T-helper 1 cell (primary cell): ENCODE measurements around the gene NPB.
"Not testable (repeated sequence)": the region's sequence is repeated elsewhere in the genome, so short reads cannot be mapped to it uniquely, and the experiment has no call there.

Experiments
- DNase-seq, 5 donors: peaks; one replicate each; pipeline ENCODE4 v3.0.0-alpha.2; 2012 to 2020

NPB gene

DNA sequence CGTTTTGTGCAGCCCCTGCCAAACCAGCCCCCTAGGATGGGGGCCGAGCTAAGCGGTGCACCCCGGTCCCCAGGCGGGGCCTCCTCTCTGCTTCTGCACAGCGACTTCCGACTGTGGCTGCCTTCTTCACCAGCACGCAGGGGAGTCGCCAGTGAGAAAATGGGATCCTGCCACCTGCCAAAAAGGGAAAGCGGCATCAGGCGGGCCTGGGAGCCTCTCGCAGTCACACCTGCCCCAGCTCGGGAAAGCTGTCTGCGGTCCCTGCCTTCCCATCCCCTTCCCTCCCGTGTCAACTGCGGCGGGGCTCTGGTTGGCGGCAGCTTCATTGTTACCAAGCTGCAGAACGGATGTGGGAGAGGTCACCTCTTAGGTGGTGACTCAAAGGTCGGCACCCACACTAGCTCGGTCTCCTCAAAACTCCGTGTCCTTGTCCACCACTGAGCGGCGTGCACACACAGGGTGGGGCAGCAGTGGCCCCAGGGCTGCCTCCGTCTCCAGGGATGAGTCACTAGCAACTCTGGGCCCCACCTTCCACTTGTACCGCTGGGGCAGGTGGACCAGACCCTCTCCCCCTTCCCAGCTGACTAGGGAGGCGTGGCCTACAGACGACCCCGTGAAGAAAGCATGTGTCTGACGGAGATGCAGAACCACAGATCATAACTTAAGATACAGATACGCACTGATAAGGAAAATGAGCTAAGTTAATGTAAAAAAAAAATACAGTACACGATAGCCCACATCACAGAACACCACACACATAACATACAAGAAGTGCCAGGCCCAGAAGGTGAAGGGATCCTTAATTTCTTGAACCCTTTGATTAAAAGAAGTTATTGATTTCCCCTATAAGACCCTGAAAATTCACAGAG is 10.6 kb downstream of the NPB start:
- no peak for DNase-seq

DNA sequence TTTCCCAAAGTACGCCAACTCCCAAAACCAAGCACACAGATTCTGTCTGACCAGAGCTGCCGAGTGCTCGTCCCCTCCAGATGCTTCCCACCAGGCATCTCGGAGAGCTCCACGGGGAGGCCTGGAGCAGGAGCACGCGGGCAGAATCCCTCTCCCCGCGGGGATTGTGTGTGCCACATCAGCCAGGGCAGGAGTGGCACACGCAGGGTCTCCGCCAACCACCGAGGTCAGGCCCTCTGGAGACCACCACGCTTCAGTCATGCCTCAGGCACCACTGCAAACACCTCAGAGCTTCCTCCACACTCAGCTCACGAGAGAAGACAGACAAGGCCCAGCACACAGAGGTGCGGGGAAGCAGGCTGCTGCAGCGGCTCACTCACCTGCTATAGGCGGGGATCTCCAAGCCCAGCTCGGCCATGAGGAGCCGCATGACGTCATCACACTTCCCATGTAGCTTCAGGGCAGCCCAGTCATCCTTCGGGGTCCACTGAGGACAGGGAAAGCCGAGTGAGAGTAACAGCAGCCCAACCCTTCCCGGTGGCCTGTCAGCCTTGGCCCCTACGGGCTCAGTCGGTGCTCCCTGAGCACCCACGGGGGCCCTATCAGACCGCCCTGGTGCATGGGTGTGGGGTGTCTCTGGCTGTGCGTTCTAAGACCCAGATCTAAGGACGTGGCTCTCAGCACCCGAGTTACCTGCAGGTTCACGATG is 11.5 kb downstream of the NPB start:
- DNase-seq: no peak

GRCh38 chr17:81914103-81914850 is 12.2 kb downstream of the NPB start:
- no peak for DNase-seq

- DNase-seq: no peak
Observed at GRCh38 chr17:81915331-81915730, 13.3 kb downstream of the NPB start.

- DNase-seq: no peak
Observed at GRCh38 chr17:81916234-81917001, 14.4 kb downstream of the NPB start.

- DNase-seq: peak; percentile 73 to 86 (median 82)
Observed at GRCh38 chr17:81917565-81918332, 15.7 kb downstream of the NPB start, which contains the start of gene SIRT7. SIRT7 (minus strand) TSS chr17:81918176; CDS start chr17:81918131, 45 bp downstream.

- DNase-seq: not testable (repeated sequence)
Observed at GRCh38 chr17:81918333-81918669, 16.3 kb downstream of the NPB start.

DNA sequence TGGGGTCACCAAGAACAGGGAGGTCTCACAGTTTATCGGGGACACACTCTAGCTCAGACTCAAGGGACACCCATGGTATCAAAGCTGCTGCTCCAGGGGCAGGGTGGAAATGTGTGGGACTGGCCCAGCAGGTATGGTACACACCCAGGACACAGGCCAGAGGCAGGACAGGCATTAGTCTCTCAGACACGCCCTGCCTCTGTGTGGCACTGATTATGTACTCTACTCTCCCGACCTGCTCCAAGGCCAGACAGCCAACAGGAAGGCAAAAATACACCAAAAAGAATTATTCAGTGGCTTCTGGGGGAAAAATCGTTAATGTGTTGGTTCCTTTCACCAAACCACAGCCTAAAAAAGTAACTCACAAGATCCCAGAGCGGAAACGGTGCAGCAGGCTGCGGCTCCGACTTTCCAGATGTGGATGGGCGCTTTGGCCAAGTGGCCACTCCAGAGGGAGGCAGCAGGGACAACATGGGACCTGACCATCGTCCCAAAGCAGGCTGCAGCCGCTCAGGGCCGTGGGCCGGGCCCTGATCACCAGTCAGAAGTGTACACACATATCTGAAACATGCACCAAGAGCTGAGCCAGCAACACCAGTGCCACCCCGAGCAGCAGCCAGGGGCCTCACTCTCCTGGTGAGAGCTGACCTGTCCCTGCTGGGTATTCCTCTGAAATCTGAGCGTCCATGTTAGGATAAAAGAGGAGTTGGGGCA is 17.0 kb downstream of the NPB start:
- no peak for DNase-seq

GRCh38 chr17:81920612-81921536 is 18.8 kb downstream of the NPB start:
- DNase-seq: no peak

DNA sequence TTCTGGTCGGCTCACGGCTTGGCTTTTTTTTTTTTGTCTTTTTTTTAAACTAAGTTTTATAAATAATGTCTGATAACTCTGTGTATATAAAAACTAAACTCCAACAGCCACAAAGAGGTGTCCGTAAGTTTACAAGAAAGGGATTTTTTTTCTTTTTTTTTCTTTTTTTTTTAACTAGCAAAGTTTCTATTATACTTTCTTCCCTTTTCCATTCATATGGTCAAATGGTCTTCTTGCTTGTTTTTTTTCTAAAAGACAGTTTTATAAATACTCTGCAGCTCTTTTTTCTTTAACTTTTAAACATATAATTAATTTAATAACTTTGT is 19.5 kb downstream of the NPB start:
- DNase-seq: no peak

DNA sequence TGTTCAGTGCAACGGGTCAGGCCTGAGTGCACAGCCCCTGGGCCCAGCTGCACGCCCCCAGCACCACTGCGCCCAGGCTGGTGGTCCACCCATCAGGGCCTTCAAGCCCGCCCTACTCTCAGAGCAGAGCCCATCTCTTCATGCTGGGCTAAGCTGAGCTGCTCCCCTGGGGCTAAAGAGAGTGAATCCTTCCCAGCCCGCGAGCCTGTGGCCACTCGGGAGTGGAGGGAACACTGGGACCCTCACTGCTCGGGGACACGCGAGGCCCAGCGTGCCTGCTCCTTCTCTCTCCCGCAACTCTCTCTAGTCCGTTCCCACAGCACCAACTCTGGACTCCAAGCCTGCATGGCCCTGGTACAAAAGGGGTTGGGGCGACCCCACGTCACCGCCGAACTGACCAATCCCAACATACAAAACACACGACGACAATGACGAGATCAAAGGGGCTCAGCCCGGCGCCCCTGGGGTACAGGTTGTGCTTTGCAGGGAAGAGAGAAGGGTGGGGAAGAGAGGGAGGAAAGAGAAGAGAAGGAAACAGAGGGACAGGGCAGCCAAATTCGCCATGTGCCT is 20.0 kb downstream of the NPB start:
- DNase-seq: no peak

GRCh38 chr17:81922566-81923301 is 20.7 kb downstream of the NPB start:
- no peak for DNase-seq

- no peak for DNase-seq
Observed at GRCh38 chr17:81923302-81924260, 21.5 kb downstream of the NPB start.

- DNase-seq: peak in 1 of 5 donors; percentile 62
Observed at GRCh38 chr17:81924557-81925532, 22.8 kb downstream of the NPB start.

DNA sequence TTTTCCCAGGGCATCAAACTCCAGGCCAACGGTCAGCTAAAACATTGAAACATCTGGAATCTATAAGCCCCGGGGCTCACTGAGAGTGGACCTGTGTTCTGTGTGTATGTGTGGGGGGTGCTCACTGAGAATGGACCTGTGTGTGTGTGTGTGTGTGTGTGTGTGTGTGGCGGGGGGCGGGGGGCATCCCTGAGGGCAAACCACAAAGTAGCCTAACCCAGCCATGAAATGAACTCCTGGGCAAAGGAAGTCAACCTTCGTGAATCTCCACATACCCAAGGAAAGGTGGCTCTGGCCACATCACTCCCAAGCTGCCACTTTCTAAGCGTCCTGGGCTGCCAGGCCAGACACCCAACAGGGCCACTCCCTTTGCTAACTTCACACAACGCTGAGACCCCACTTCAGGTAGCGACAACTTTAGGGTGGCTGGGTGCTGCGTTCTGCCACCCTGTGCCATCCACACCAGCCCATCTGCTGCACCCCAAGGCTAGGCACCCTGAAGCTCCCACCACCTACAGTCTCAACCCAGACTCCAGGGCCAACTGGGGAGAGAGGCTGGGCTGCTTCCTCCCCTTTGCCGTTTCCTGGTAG is 23.9 kb downstream of the NPB start:
- DNase-seq: no peak
